Fibroblast of villous mesenchyme (primary cell): Measurements from ENCODE around the gene HMG20A. TPM values are rescaled to one million over a fixed set of nuclear protein-coding genes. Genes with fewer than 3 reads are reported as not detected.
A peak's percentile ranks its signal among the peaks of the same experiment; 100 is the strongest.
"Not testable (repeated sequence)": the region's sequence is repeated elsewhere in the genome, so short reads cannot be mapped to it uniquely, and the experiment has no call there.

Experiments
- DNase-seq: peaks from one replicate; pipeline ENCODE4 v3.0.0-alpha.2; 2010; ENCODE audit warnings: low read depth
- H3K4me3 ChIP-seq: 2 replicates; pipeline ENCODE4 v1.5.1; 2011; ENCODE audit warnings: low read depth, mild to moderate bottlenecking, low read length
- CTCF ChIP-seq: IDR thresholded peaks from 2 replicates; pipeline ENCODE4 v1.5.1; 2012; ENCODE audit warnings: low read depth, mild to moderate bottlenecking, low read length; ENCODE audit not compliant: insufficient read depth
- total RNA-seq: library from RNA; depleted of rRNA; stranded (reverse); fragments of >200 nt; gene quantifications from 2 replicates; pipeline ENCODE4 v1.2.3, GENCODE V29; 2012

The HMG20A gene
- total RNA-seq, 1 donor = 36.7 TPM

GRCh38 chr15:77393471-77393840 is 27.2 kb upstream of the HMG20A start:
- TF ChIP-seq CTCF = no peak
- H3K4me3 ChIP-seq = no peak overlapping the region
- DNase-seq = no peak

- no peak for TF ChIP-seq CTCF
- no peak for DNase-seq
- H3K4me3 ChIP-seq = no peak overlapping the region
Measured at GRCh38 chr15:77395013-77395774, 25.5 kb upstream of the HMG20A start.

GRCh38 chr15:77396692-77397091 is 24.0 kb upstream of the HMG20A start:
- no peak for TF ChIP-seq CTCF
- no peak overlapping the region for H3K4me3 ChIP-seq
- DNase-seq = no peak

GRCh38 chr15:77398927-77399326 is 21.8 kb upstream of the HMG20A start:
- no peak for TF ChIP-seq CTCF
- no peak overlapping the region for H3K4me3 ChIP-seq
- no peak for DNase-seq

- DNase-seq = no peak
- no peak overlapping the region for H3K4me3 ChIP-seq
- TF ChIP-seq CTCF = no peak
Measured at GRCh38 chr15:77400258-77400657, 20.4 kb upstream of the HMG20A start.

- TF ChIP-seq CTCF = no peak
- no peak overlapping the region for H3K4me3 ChIP-seq
- peak; percentile 82 for DNase-seq
Measured at GRCh38 chr15:77402740-77403379, 17.8 kb upstream of the HMG20A start.

- DNase-seq, H3K4me3 ChIP-seq: not testable (repeated sequence)
Measured at GRCh38 chr15:77406173-77406759, 14.4 kb upstream of the HMG20A start.
